ENCODE results near the gene WIZ. TPM values are rescaled to one million over a fixed set of nuclear protein-coding genes. Genes with fewer than 3 reads are reported as not detected.
A peak's percentile ranks its signal among the peaks of the same experiment; 100 is the strongest.
"Not testable (repeated sequence)": the region's sequence is repeated elsewhere in the genome, so short reads cannot be mapped to it uniquely, and the experiment has no call there.

WIZ gene
- total RNA-seq, 2 experiments from 2014 or later, result 16.5 to 16.7 TPM

GRCh38 chr19:15402411-15403150, 47.2 kb downstream of the WIZ start:
- H3K4me3 Mint-ChIP-seq, result no peak overlapping the region
- intact Hi-C loops (cut with micrococcal nuclease), result no loop called here
- H3K4me1 Mint-ChIP-seq (ENCODE audit: low read depth), result peaks cover 28% of the 10 kb centered on the region
- H3K27ac Mint-ChIP-seq, result peak overlapping the region; percentile 17
- H3K36me3 Mint-ChIP-seq (ENCODE audit: low read depth), result peaks cover 6% of the 10 kb centered on the region
- no peak for DNase-seq
- no peaks in the 10 kb centered on the region for H3K9me3 Mint-ChIP-seq
- CTCF ChIA-PET, result interaction anchor here (0.7 kb wide), 1 partner anchor 75 kb away, joined by 4 read pairs; no protein-coding TSS in a partner anchor
- no peaks in the 10 kb centered on the region for H3K27me3 Mint-ChIP-seq (ENCODE audit: low read depth)

DNA sequence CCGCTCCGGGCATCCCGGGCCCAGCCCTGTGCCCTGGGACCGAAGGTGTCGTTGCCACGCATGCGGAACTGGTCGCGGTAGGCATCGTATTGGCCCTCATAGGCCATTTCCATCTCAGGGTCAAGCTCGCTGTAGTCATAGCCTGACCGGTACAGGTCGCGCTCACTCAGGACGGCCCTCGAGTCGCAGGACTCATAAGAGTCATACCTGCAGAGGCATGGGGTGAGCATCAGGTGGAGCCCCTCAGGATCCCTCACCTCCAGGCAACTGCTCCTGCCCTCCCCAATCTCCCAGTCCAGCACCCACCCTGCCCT, 48.4 kb downstream of the WIZ start:
- no peaks in the 10 kb centered on the region for H3K9me3 Mint-ChIP-seq
- DNase-seq, result no peak
- peaks cover 18% of the 10 kb centered on the region for H3K4me1 Mint-ChIP-seq (ENCODE audit: low read depth)
- H3K27ac Mint-ChIP-seq, result no peak overlapping the region
- peaks cover 13% of the 10 kb centered on the region for H3K36me3 Mint-ChIP-seq (ENCODE audit: low read depth)
- CTCF ChIA-PET, result no interaction called here
- no peaks in the 10 kb centered on the region for H3K27me3 Mint-ChIP-seq (ENCODE audit: low read depth)
- intact Hi-C loops (cut with micrococcal nuclease), result no loop called here
- no peak overlapping the region for H3K4me3 Mint-ChIP-seq

- intact Hi-C loops (cut with micrococcal nuclease), result no loop called here
- Mint-ChIP-seq H3K9me3 (no peaks in the 10 kb centered on the region), H3K4me3 (no peak overlapping the region), H3K27ac (no peak overlapping the region), H3K27me3 (ENCODE audit: low read depth) (no peaks in the 10 kb centered on the region), H3K36me3 (ENCODE audit: low read depth) (peaks cover 18% of the 10 kb centered on the region), H3K4me1 (ENCODE audit: low read depth) (peaks cover 16% of the 10 kb centered on the region)
- no peak for DNase-seq
- CTCF ChIA-PET, result no interaction called here
Observed at GRCh38 chr19:15400521-15401396, 49.0 kb downstream of the WIZ start.

DNA sequence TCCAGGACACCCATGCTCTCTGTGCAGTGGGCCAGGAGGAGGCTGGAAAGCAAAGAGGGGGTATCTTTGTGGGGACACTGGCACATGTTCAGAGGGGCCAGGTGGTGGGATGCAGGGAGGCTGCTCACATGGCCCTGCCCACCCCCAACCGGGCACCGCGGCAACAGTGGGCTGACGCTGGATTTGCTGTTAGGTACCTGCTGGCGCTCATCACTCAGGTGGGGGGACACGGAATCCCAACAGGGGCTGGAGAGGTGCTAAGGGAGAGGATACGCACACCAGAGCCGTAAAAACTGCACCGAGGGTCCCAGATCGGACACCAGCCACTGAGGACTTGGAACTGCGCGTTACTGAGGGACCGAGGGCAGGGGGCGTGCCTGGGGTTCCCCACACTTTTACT, 50.1 kb downstream of the WIZ start:
- H3K27ac Mint-ChIP-seq, result no peak overlapping the region
- DNase-seq, result no peak
- H3K9me3 Mint-ChIP-seq, result no peaks in the 10 kb centered on the region
- intact Hi-C loops (cut with micrococcal nuclease), result no loop called here
- peaks cover 18% of the 10 kb centered on the region for H3K36me3 Mint-ChIP-seq (ENCODE audit: low read depth)
- H3K4me3 Mint-ChIP-seq, result no peak overlapping the region
- CTCF ChIA-PET, result no interaction called here
- H3K4me1 Mint-ChIP-seq (ENCODE audit: low read depth), result peaks cover 9% of the 10 kb centered on the region
- H3K27me3 Mint-ChIP-seq (ENCODE audit: low read depth), result no peaks in the 10 kb centered on the region

- intact Hi-C loops (cut with micrococcal nuclease), result no loop called here
- no peaks in the 10 kb centered on the region for H3K9me3 Mint-ChIP-seq
Observed at GRCh38 chr19:15399234-15399515, 50.6 kb downstream of the WIZ start.

GRCh38 chr19:15398501-15399233, 51.1 kb downstream of the WIZ start:
- Mint-ChIP-seq H3K9me3 (no peaks in the 10 kb centered on the region), H3K36me3 (ENCODE audit: low read depth) (peaks cover 22% of the 10 kb centered on the region), H3K4me1 (ENCODE audit: low read depth) (peaks cover 3% of the 10 kb centered on the region), H3K27ac (no peak overlapping the region), H3K27me3 (ENCODE audit: low read depth) (no peaks in the 10 kb centered on the region), H3K4me3 (no peak overlapping the region)
- no peak for DNase-seq
- intact Hi-C loops (cut with micrococcal nuclease), result no loop called here
- CTCF ChIA-PET, result no interaction called here

More at GRCh38 chr19:15399234-15399515, 50.6 kb downstream of the WIZ start:
- Mint-ChIP-seq H3K36me3 (ENCODE audit: low read depth) (peaks cover 18% of the 10 kb centered on the region), H3K4me3 (no peak overlapping the region), H3K4me1 (ENCODE audit: low read depth) (peaks cover 4% of the 10 kb centered on the region), H3K27ac (no peak overlapping the region), H3K27me3 (ENCODE audit: low read depth) (no peaks in the 10 kb centered on the region)
- no peak for DNase-seq
- CTCF ChIA-PET, result no interaction called here

- H3K4me3 Mint-ChIP-seq, result no peak overlapping the region
- H3K9me3 Mint-ChIP-seq, result no peaks in the 10 kb centered on the region
- H3K27me3 Mint-ChIP-seq (ENCODE audit: low read depth), result no peaks in the 10 kb centered on the region
- peaks cover 26% of the 10 kb centered on the region for H3K36me3 Mint-ChIP-seq (ENCODE audit: low read depth)
- intact Hi-C loops (cut with micrococcal nuclease), result no loop called here
- DNase-seq, result no peak
- CTCF ChIA-PET, result interaction anchor here (0.5 kb wide), 1 partner anchor 56 kb away, joined by 3 read pairs; no protein-coding TSS in a partner anchor
- no peak overlapping the region for H3K27ac Mint-ChIP-seq
- H3K4me1 Mint-ChIP-seq (ENCODE audit: low read depth), result peaks cover 3% of the 10 kb centered on the region
Observed at GRCh38 chr19:15397782-15398181, 52.0 kb downstream of the WIZ start.

- DNase-seq, result no peak
- intact Hi-C loops (cut with micrococcal nuclease), result no loop called here
- H3K36me3 Mint-ChIP-seq (ENCODE audit: low read depth), result peaks cover 26% of the 10 kb centered on the region
- H3K4me1 Mint-ChIP-seq (ENCODE audit: low read depth), result peaks cover 3% of the 10 kb centered on the region
- CTCF ChIA-PET, result interaction anchor here (0.5 kb wide), 1 partner anchor 56 kb away, joined by 3 read pairs; no protein-coding TSS in a partner anchor
- no peak overlapping the region for H3K27ac Mint-ChIP-seq
- H3K27me3 Mint-ChIP-seq (ENCODE audit: low read depth), result no peaks in the 10 kb centered on the region
- H3K9me3 Mint-ChIP-seq, result no peaks in the 10 kb centered on the region
- H3K4me3 Mint-ChIP-seq, result no peak overlapping the region
Observed at GRCh38 chr19:15397236-15397635, 52.5 kb downstream of the WIZ start.

DNA sequence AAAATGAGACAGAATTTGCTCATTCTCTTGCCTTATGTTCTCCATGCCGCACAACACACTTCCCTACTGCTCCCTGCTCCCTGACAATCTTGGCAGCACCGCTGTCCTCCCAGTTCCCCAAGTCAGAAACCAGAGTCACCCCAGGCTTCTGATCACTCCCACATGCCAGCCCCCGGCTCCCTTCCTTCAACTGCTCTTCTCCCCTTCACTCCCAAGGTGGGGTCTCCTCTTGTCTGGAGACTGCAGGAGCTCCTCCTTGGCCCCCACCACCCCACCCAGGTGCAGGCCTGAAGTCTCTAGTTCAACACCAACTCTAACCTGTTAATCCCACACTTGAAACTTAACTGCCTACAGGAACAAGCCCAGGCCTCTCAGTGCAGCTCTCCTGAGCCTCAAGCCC, 53.3 kb downstream of the WIZ start:
- H3K4me3 Mint-ChIP-seq, result no peak overlapping the region
- no peaks in the 10 kb centered on the region for H3K9me3 Mint-ChIP-seq
- peak overlapping the region; percentile 9 for H3K27ac Mint-ChIP-seq
- H3K36me3 Mint-ChIP-seq (ENCODE audit: low read depth), result peaks cover 30% of the 10 kb centered on the region
- CTCF ChIA-PET, result no interaction called here
- intact Hi-C loops (cut with micrococcal nuclease), result no loop called here
- DNase-seq, result no peak
- no peaks in the 10 kb centered on the region for H3K27me3 Mint-ChIP-seq (ENCODE audit: low read depth)
- H3K4me1 Mint-ChIP-seq (ENCODE audit: low read depth), result peaks cover 3% of the 10 kb centered on the region

GRCh38 chr19:15395251-15395650, 54.5 kb downstream of the WIZ start:
- H3K4me3 Mint-ChIP-seq; DNase-seq; H3K27me3 Mint-ChIP-seq (ENCODE audit: low read depth); H3K9me3 Mint-ChIP-seq; H3K4me1 Mint-ChIP-seq (ENCODE audit: low read depth); H3K27ac Mint-ChIP-seq; intact Hi-C loops (cut with micrococcal nuclease): not testable (repeated sequence)
- CTCF ChIA-PET, result interaction anchor here (1.6 kb wide), 1 partner anchor 12 kb away, joined by 3 read pairs; no protein-coding TSS in a partner anchor
- peaks cover 27% of the 10 kb centered on the region for H3K36me3 Mint-ChIP-seq (ENCODE audit: low read depth)

DNA sequence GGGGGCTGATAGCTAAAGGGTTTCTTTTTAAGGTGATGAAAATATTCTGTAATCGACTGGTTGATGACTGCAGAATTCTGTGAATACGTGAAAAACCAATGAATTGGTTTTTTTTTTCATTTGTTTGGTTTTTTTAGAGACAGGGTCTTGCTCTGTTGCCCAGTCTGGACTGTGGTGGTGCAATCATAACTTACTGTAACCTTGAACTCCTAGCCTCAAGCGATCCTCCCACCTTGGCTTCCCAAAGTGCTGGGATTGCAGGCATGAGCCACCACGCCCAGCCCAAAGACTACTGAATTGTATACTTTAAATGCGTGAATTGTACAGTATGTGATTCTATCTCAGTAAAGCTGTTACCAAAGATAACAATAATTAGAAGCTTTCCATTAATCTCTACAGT, 55.3 kb downstream of the WIZ start:
- no peak overlapping the region for H3K4me3 Mint-ChIP-seq
- no peak overlapping the region for H3K27ac Mint-ChIP-seq
- CTCF ChIA-PET, result interaction anchor here (1.6 kb wide), 1 partner anchor 12 kb away, joined by 3 read pairs; no protein-coding TSS in a partner anchor
- no peak for DNase-seq
- intact Hi-C loops (cut with micrococcal nuclease), result no loop called here
- H3K36me3 Mint-ChIP-seq (ENCODE audit: low read depth), result peaks cover 29% of the 10 kb centered on the region
- H3K9me3 Mint-ChIP-seq, result no peaks in the 10 kb centered on the region
- H3K4me1 Mint-ChIP-seq (ENCODE audit: low read depth), result peaks cover 7% of the 10 kb centered on the region
- H3K27me3 Mint-ChIP-seq (ENCODE audit: low read depth), result no peaks in the 10 kb centered on the region

- Mint-ChIP-seq H3K27ac (no peak overlapping the region), H3K4me1 (ENCODE audit: low read depth) (peaks cover 7% of the 10 kb centered on the region), H3K9me3 (no peaks in the 10 kb centered on the region), H3K36me3 (ENCODE audit: low read depth) (peaks cover 31% of the 10 kb centered on the region), H3K4me3 (no peak overlapping the region), H3K27me3 (ENCODE audit: low read depth) (no peaks in the 10 kb centered on the region)
- CTCF ChIA-PET, result interaction anchor here (1.6 kb wide), 1 partner anchor 13 kb away, joined by 3 read pairs; no protein-coding TSS in a partner anchor
- intact Hi-C loops (cut with micrococcal nuclease), result no loop called here
- no peak for DNase-seq
Observed at GRCh38 chr19:15393963-15394362, 55.8 kb downstream of the WIZ start.
